Vagina (tissue), 2 donors: Measurements from ENCODE around the gene GOLGA3. TPM values are rescaled to one million over a fixed set of nuclear protein-coding genes. Genes with fewer than 3 reads are reported as not detected.

Source experiments
- DNase-seq, 2 donors: peaks; one replicate each; pipeline ENCODE4 v3.0.0-alpha.2; 2017; ENCODE audit errors: extremely low spot score in 2 of 2
- H3K27ac ChIP-seq: fragments of 200-600 bp; sonication (generic); one replicate; pipeline ENCODE4 v1.5.1; 2019
- H3K27me3 ChIP-seq: fragments of 200-600 bp; sonication (generic); one replicate; pipeline ENCODE4 v1.5.1; 2019
- H3K36me3 ChIP-seq, 2 donors: fragments of 200-600 bp; sonication (generic); one replicate each; pipeline ENCODE4 v1.5.1; 2017 to 2019
- H3K4me1 ChIP-seq: fragments of 200-600 bp; sonication (generic); one replicate; pipeline ENCODE4 v1.5.1; 2019
- H3K4me3 ChIP-seq, 2 donors: fragments of 200-600 bp; sonication (generic); 1 replicate in 1 of 2; 2 replicates in 1 of 2; pipeline ENCODE4 v1.5.1; 2016 to 2019
- H3K9me3 ChIP-seq: fragments of 200-600 bp; sonication (generic); one replicate; pipeline ENCODE4 v1.5.1; 2019
- CTCF ChIP-seq, 3 experiments: fragments of 450-650 bp in 2 of 3; fragments of 200-600 bp in 1 of 3; sonication (generic) in 1 of 3; IDR thresholded peaks; one replicate each; pipeline ENCODE4 v1.5.1; 2017 to 2019; ENCODE audit warnings: antibody characterized with exemption in 3 of 3, mild to moderate bottlenecking in 2 of 3, moderate library complexity in 2 of 3
- POLR2A ChIP-seq, 2 donors: fragments of 450-650 bp; IDR thresholded peaks; one replicate each; pipeline ENCODE4 v1.6.1; 2017; ENCODE audit warnings: antibody characterized with exemption in 2 of 2, mild to moderate bottlenecking in 2 of 2, moderate library complexity in 2 of 2
- POLR2AphosphoS5 ChIP-seq, 2 donors: sonication (generic); formaldehyde crosslinking; IDR thresholded peaks; one replicate each; pipeline ENCODE4 v1.9.0; 2017; ENCODE audit warnings: antibody characterized with exemption in 2 of 2, mild to moderate bottlenecking in 2 of 2, low read depth in 1 of 2; ENCODE audit not compliant: insufficient read depth in 1 of 2
- intact Hi-C: fragments of 100-400 bp; cut with DNase I; formaldehyde crosslinking; loops from one replicate; pipeline ENCODE4 v1.15.1; 2023
- total RNA-seq: library from RNA; depleted of rRNA; stranded (reverse); fragments of >200 nt; gene quantifications from one replicate; pipeline ENCODE4 v1.2.3, GENCODE V29; 2016

The GOLGA3 gene
- total RNA-seq, 1 donor from 2014 or later = 49.8 TPM

GRCh38 chr12:132774646-132775275, 53.9 kb downstream of the GOLGA3 start:
- intact Hi-C loops = no loop called here
- DNase-seq = no peak
- peaks cover 0 to 73% of the 10 kb centered on the region in 2 donors for H3K36me3 ChIP-seq
- H3K27ac ChIP-seq = no peak overlapping the region
- H3K4me1 ChIP-seq = no peaks in the 10 kb centered on the region
- no peaks in the 10 kb centered on the region for H3K9me3 ChIP-seq
- no peak overlapping the region for H3K4me3 ChIP-seq
- no peaks in the 10 kb centered on the region for H3K27me3 ChIP-seq
- TF ChIP-seq POLR2AphosphoS5 (IDR thresholded peaks at IDR 0.05; ENCODE audit: insufficient read depth in 1 of 2, low read depth in 1 of 2) (no peak), CTCF (IDR thresholded peaks at IDR 0.05) (no peak), POLR2A (IDR thresholded peaks at IDR 0.05) (no peak)

DNA sequence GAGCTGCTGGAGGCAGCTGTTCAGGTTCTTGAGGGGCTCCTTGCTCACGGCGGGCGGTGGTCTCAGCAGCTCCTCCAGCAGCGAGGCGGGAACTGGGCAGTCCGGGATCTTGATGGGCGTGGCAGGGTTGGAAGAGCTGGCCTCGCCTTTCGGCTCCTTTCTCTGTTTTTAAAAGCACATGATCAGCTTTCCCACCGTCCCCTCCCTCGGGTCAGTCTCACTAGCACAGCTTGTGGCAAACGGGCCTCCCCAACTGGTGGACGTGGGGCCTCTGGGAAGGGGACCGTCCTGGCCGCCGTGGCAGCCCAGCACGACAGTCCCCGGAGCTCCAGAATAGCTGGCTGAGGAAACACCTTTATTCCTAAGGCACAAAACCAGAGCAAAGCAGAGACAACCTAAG, 54.5 kb downstream of the GOLGA3 start:
- Histone ChIP-seq H3K4me3 (no peak overlapping the region), H3K4me1 (no peaks in the 10 kb centered on the region), H3K9me3 (no peaks in the 10 kb centered on the region), H3K27me3 (no peaks in the 10 kb centered on the region), H3K36me3 (peaks cover 0 to 68% of the 10 kb centered on the region in 2 donors), H3K27ac (no peak overlapping the region)
- no peak for TF ChIP-seq POLR2A (IDR thresholded peaks at IDR 0.05)
- TF ChIP-seq CTCF (IDR thresholded peaks at IDR 0.05) = no peak
- no peak for TF ChIP-seq POLR2AphosphoS5 (IDR thresholded peaks at IDR 0.05; ENCODE audit: insufficient read depth in 1 of 2, low read depth in 1 of 2)
- intact Hi-C loops = no loop called here
- no peak for DNase-seq

DNA sequence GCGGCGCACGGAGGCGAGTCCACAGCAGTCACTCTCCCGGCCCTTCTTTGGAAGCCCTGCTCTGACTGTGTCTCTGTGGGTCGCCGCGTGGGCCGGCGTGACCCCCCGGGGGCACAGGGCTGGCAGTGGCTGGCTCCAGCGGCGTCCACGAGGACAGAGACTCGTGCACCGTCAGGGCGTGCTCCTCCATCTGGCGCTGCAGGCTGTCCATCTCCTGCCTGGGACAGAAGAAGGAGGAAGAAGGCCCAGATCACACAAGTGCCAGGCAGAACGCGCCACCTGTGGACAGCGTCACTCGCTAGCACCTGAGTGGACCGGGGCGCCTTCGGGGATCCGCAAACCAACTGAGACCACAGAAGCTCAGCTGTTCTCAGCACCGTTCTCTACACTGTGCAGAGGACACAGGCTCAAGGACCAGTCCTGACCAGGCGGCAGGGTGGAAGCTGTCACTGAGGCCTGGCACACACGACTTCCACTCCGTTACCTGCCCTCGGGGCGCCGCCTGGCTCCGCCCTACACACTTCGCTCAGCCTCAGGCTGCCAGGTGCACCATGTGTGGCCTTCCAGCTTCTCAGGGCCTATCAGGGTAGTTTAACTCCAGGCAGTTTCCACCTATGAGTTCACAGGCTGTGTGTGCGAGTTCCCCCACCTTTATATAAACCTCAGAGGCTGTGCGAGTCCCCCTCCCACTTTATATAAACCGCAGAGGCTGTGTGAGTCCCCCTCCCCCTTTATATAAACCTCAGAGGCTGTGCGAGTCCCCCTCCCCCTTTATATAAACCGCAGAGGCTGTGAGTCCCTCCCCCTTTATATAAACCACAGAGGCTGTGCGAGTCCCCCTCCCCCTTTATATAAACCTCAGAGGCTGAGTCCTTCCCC, 55.4 kb downstream of the GOLGA3 start:
- Histone ChIP-seq H3K27me3 (no peaks in the 10 kb centered on the region), H3K4me3 (no peak overlapping the region), H3K9me3 (no peaks in the 10 kb centered on the region), H3K4me1 (peaks cover 4% of the 10 kb centered on the region), H3K27ac (no peak overlapping the region), H3K36me3 (peaks cover 0 to 63% of the 10 kb centered on the region in 2 donors)
- TF ChIP-seq POLR2AphosphoS5 (IDR thresholded peaks at IDR 0.05; ENCODE audit: insufficient read depth in 1 of 2, low read depth in 1 of 2) (no peak), CTCF (IDR thresholded peaks at IDR 0.05) (no peak), POLR2A (IDR thresholded peaks at IDR 0.05) (no peak)
- intact Hi-C loops = no loop called here
- no peak for DNase-seq

GRCh38 chr12:132772606-132773005, 56.1 kb downstream of the GOLGA3 start:
- TF ChIP-seq POLR2AphosphoS5 (IDR thresholded peaks at IDR 0.05; ENCODE audit: insufficient read depth in 1 of 2, low read depth in 1 of 2) (no peak), POLR2A (IDR thresholded peaks at IDR 0.05) (no peak), CTCF (IDR thresholded peaks at IDR 0.05) (no peak)
- Histone ChIP-seq H3K4me3 (no peak overlapping the region), H3K27me3 (no peaks in the 10 kb centered on the region), H3K36me3 (peaks cover 0 to 57% of the 10 kb centered on the region in 2 donors), H3K27ac (no peak overlapping the region), H3K4me1 (peaks cover 7% of the 10 kb centered on the region), H3K9me3 (no peaks in the 10 kb centered on the region)
- intact Hi-C loops = no loop called here
- no peak for DNase-seq
